ENCODE measurements around the gene ARHGDIG. TPM values are rescaled to one million over a fixed set of nuclear protein-coding genes. Genes with fewer than 3 reads are reported as not detected.
A peak's percentile ranks its signal among the peaks of the same experiment; 100 is the strongest.

Gene ARHGDIG
- total RNA-seq, 1 donor from 2014 or later, result not detected

DNA sequence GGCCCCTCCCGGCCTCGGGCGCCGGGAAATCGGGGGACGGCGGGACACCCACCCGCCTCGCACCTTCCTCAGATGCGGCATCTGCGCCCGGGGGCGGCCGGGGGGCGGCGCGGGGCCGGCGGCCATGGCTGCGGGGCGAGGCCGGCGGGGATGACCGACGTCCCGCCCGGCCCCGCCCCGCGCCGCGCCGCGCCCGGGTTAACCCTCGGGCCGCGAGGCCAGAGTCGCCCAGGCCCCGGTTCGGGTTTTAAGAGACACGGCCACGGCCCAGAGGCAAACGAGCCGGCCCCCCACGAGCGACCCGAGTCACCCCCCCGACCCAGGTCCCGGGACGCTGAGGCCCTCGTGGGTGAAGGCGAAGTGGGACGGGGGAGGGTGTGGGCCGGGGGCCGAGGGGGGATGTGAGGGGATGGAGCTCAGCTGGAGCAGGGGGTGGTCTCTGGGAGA, 4.6 kb upstream of the ARHGDIG start, which contains the start of gene RGS11:
RGS11 (minus strand) TSS at position 159 of the 447 bp plus-strand sequence; CDS start at position 126, 33 bp downstream.
- TF ChIP-seq, protein P1, sequence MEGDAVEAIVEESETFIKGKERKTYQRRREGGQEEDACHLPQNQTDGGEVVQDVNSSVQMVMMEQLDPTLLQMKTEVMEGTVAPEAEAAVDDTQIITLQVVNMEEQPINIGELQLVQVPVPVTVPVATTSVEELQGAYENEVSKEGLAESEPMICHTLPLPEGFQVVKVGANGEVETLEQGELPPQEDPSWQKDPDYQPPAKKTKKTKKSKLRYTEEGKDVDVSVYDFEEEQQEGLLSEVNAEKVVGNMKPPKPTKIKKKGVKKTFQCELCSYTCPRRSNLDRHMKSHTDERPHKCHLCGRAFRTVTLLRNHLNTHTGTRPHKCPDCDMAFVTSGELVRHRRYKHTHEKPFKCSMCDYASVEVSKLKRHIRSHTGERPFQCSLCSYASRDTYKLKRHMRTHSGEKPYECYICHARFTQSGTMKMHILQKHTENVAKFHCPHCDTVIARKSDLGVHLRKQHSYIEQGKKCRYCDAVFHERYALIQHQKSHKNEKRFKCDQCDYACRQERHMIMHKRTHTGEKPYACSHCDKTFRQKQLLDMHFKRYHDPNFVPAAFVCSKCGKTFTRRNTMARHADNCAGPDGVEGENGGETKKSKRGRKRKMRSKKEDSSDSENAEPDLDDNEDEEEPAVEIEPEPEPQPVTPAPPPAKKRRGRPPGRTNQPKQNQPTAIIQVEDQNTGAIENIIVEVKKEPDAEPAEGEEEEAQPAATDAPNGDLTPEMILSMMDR (IDR thresholded peaks at IDR 0.05; ENCODE audit: unreplicated experiment), result no peak
- DNase-seq (ENCODE audit: low spot score), result no peak
- peaks cover 4% of the 10 kb centered on the region for H3K36me3 Mint-ChIP-seq (ENCODE audit: low read depth, unreplicated experiment)
- H3K27me3 Mint-ChIP-seq (ENCODE audit: unreplicated experiment), result peaks cover 14% of the 10 kb centered on the region
- H3K4me1 Mint-ChIP-seq (ENCODE audit: unreplicated experiment), result no peaks in the 10 kb centered on the region
- no peaks in the 10 kb centered on the region for H3K9me3 Mint-ChIP-seq (ENCODE audit: unreplicated experiment)
- H3K27ac Mint-ChIP-seq (ENCODE audit: unreplicated experiment), result no peak within 1 kb of the TSS
- H3K4me3 Mint-ChIP-seq (ENCODE audit: unreplicated experiment), result peak within 1 kb of the TSS; percentile 51

GRCh38 chr16:276426-277077, 3.8 kb upstream of the ARHGDIG start:
- Mint-ChIP-seq H3K27ac (ENCODE audit: unreplicated experiment) (no peak overlapping the region), H3K9me3 (ENCODE audit: unreplicated experiment) (no peaks in the 10 kb centered on the region), H3K4me3 (ENCODE audit: unreplicated experiment) (peak overlapping the region; percentile 51), H3K36me3 (ENCODE audit: low read depth, unreplicated experiment) (peaks cover 4% of the 10 kb centered on the region), H3K4me1 (ENCODE audit: unreplicated experiment) (no peaks in the 10 kb centered on the region), H3K27me3 (ENCODE audit: unreplicated experiment) (peaks cover 14% of the 10 kb centered on the region)
- TF ChIP-seq, protein P1 (IDR thresholded peaks at IDR 0.05; ENCODE audit: unreplicated experiment), result no peak
- DNase-seq (ENCODE audit: low spot score), result no peak

- DNase-seq (ENCODE audit: low spot score), result no peak
- no peaks in the 10 kb centered on the region for H3K9me3 Mint-ChIP-seq (ENCODE audit: unreplicated experiment)
- H3K27me3 Mint-ChIP-seq (ENCODE audit: unreplicated experiment), result peaks cover 9% of the 10 kb centered on the region
- no peaks in the 10 kb centered on the region for H3K36me3 Mint-ChIP-seq (ENCODE audit: low read depth, unreplicated experiment)
- no peak overlapping the region for H3K27ac Mint-ChIP-seq (ENCODE audit: unreplicated experiment)
- TF ChIP-seq, protein P1 (IDR thresholded peaks at IDR 0.05; ENCODE audit: unreplicated experiment), result no peak
- H3K4me3 Mint-ChIP-seq (ENCODE audit: unreplicated experiment), result no peak overlapping the region
- no peaks in the 10 kb centered on the region for H3K4me1 Mint-ChIP-seq (ENCODE audit: unreplicated experiment)
Measured at GRCh38 chr16:278863-279366, 1.5 kb upstream of the ARHGDIG start.

DNA sequence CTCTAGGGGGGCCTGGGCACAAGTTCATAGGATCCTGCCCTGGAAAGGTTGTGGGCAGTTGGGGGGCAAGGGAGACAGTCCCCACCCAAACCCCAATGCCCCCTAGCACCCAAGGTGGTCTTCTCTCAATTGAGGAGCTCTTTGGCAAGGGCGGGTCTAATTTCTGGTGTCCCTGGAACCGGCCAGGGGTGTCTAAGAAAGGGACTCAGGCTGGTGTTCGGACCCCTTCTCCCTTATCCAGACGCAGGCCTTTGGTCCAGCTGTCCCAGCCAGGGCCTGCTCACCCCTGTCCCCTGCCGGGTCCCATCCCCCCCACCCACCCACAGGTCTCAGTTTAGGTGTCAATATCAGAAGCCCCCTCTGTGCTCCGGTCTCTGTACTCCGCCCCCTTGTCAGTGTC, 860 bp upstream of the ARHGDIG start:
- no peak for DNase-seq (ENCODE audit: low spot score)
- Mint-ChIP-seq H3K27me3 (ENCODE audit: unreplicated experiment) (peaks cover 9% of the 10 kb centered on the region), H3K4me1 (ENCODE audit: unreplicated experiment) (no peaks in the 10 kb centered on the region), H3K27ac (ENCODE audit: unreplicated experiment) (no peak overlapping the region), H3K4me3 (ENCODE audit: unreplicated experiment) (no peak overlapping the region), H3K36me3 (ENCODE audit: low read depth, unreplicated experiment) (no peaks in the 10 kb centered on the region), H3K9me3 (ENCODE audit: unreplicated experiment) (no peaks in the 10 kb centered on the region)
- TF ChIP-seq, protein P1 (IDR thresholded peaks at IDR 0.05; ENCODE audit: unreplicated experiment), result no peak

- DNase-seq (ENCODE audit: low spot score), result no peak
- H3K4me1 Mint-ChIP-seq (ENCODE audit: unreplicated experiment), result no peaks in the 10 kb centered on the region
- H3K4me3 Mint-ChIP-seq (ENCODE audit: unreplicated experiment), result no peak overlapping the region
- no peak overlapping the region for H3K27ac Mint-ChIP-seq (ENCODE audit: unreplicated experiment)
- TF ChIP-seq, protein P1 (IDR thresholded peaks at IDR 0.05; ENCODE audit: unreplicated experiment), result no peak
- H3K36me3 Mint-ChIP-seq (ENCODE audit: low read depth, unreplicated experiment), result no peaks in the 10 kb centered on the region
- peaks cover 9% of the 10 kb centered on the region for H3K27me3 Mint-ChIP-seq (ENCODE audit: unreplicated experiment)
- no peaks in the 10 kb centered on the region for H3K9me3 Mint-ChIP-seq (ENCODE audit: unreplicated experiment)
Measured at GRCh38 chr16:280005-280460, 358 bp upstream of the ARHGDIG start.
